ENCODE results near the gene SETMAR. TPM values are rescaled to one million over a fixed set of nuclear protein-coding genes. Genes with fewer than 3 reads are reported as not detected.

The SETMAR gene
- total and polyA plus RNA-seq, 2 donors (not counting 1 experiment from before 2014, with no cell fraction given): 4.2 to 7.6 TPM

GRCh38 chr3:4271834-4272233 lies 31.3 kb upstream of the SETMAR start:
- DNase-seq: peak; percentile 58
- Histone ChIP-seq H4K20me1 (ENCODE audit: control insufficient read depth, insufficient read depth, low read length, poor library complexity, severe bottlenecking) (no peaks in the 10 kb centered on the region), H3K9ac (ENCODE audit: low read length) (no peak overlapping the region), H3K79me2 (ENCODE audit: control insufficient read depth, insufficient read depth, low read length) (no peaks in the 10 kb centered on the region), H3K4me2 (replicated peaks; ENCODE audit: low read depth, low read length, poor library complexity, severe bottlenecking) (no peak overlapping the region), H3K27me3 (replicated peaks in 1 of 4; ENCODE audit: control extremely low read depth in 1 of 4, control insufficient read depth in 3 of 4, insufficient read depth in 4 of 4, low read length in 3 of 4) (no peaks in the 10 kb centered on the region), H3K36me3 (replicated peaks in 1 of 2; ENCODE audit: control extremely low read depth in 1 of 2, control insufficient read depth in 1 of 2, extremely low read depth in 1 of 2, insufficient read depth in 2 of 2, low read length in 1 of 2) (no peaks in the 10 kb centered on the region), H2AFZ (ENCODE audit: insufficient read depth, low read depth, low read length, poor library complexity, severe bottlenecking) (no peak overlapping the region), H3K4me1 (ENCODE audit: control insufficient read depth in 2 of 2, insufficient read depth in 2 of 2, low read length in 2 of 2) (peaks cover 14 to 20% of the 10 kb centered on the region in 2 donors), H3K27ac (ENCODE audit: low read length in 2 of 2) (no peak overlapping the region), H3K4me3 (ENCODE audit: control extremely low read depth in 1 of 5, extremely low read depth in 1 of 5, insufficient read depth in 1 of 5, low read depth in 2 of 5, low read length in 4 of 5) (no peak overlapping the region), H3K9me3 (ENCODE audit: control extremely low read depth in 1 of 3, control insufficient read depth in 2 of 3, insufficient read depth in 1 of 3, low read length in 2 of 3) (no peaks in the 10 kb centered on the region)
- intact Hi-C loops (cut with micrococcal nuclease): loop anchor here (1.0 kb wide), 1 partner anchor 1072 kb away; no protein-coding TSS in a partner anchor
- Mint-ChIP-seq H3K4me3 (peak overlapping the region; percentile 21), H3K27me3 (no peaks in the 10 kb centered on the region), H3K9me3 (ENCODE audit: insufficient read depth) (no peaks in the 10 kb centered on the region), H3K4me1 (peaks cover 25% of the 10 kb centered on the region), H3K27ac (no peak overlapping the region)
- no peak for ATAC-seq (ENCODE audit: low read depth)
- CTCF ChIA-PET: interaction anchor here (0.6 to 5.2 kb wide), 22 partner anchors 8 to 1112 kb away, joined by 3 to 116 read pairs (median 4); no protein-coding TSS in a partner anchor
- WGBS (ENCODE audit: insufficient coverage): 29% methylated on average over 1 of the region's 4 CpGs
- POLR2A ChIA-PET: no interaction called here
- TF ChIP-seq EZH2 (IDR thresholded peaks at IDR 0.05; ENCODE audit: borderline replicate concordance, insufficient read depth, low read depth, low read length, poor library complexity, severe bottlenecking) (no peak), CTCF (IDR thresholded peaks at IDR 0.05) (peak; percentile 83)

GRCh38 chr3:4279516-4280105 lies 23.6 kb upstream of the SETMAR start:
- no peaks in the 10 kb centered on the region for H3K4me1 ChIP-seq (ENCODE audit: control insufficient read depth in 2 of 2, insufficient read depth in 2 of 2, low read length in 2 of 2)
- no peak overlapping the region for H3K27ac ChIP-seq (ENCODE audit: low read length in 2 of 2)
- Mint-ChIP-seq H3K27me3 (peaks cover 3% of the 10 kb centered on the region), H3K27ac (no peak overlapping the region), H3K9me3 (ENCODE audit: insufficient read depth) (no peaks in the 10 kb centered on the region), H3K4me3 (no peak overlapping the region), H3K4me1 (no peaks in the 10 kb centered on the region)
- H3K4me2 ChIP-seq (replicated peaks; ENCODE audit: low read depth, low read length, poor library complexity, severe bottlenecking): no peak overlapping the region
- ATAC-seq (ENCODE audit: low read depth): no peak
- no peaks in the 10 kb centered on the region for H3K79me2 ChIP-seq (ENCODE audit: control insufficient read depth, insufficient read depth, low read length)
- intact Hi-C loops (cut with micrococcal nuclease): no loop called here
- WGBS (ENCODE audit: insufficient coverage): no CpG with 5 or more reads among the region's 2 CpGs
- no peaks in the 10 kb centered on the region for H3K9me3 ChIP-seq (ENCODE audit: control extremely low read depth in 1 of 3, control insufficient read depth in 2 of 3, insufficient read depth in 1 of 3, low read length in 2 of 3)
- no peaks in the 10 kb centered on the region for H3K27me3 ChIP-seq (replicated peaks in 1 of 4; ENCODE audit: control extremely low read depth in 1 of 4, control insufficient read depth in 3 of 4, insufficient read depth in 4 of 4, low read length in 3 of 4)
- H3K9ac ChIP-seq (ENCODE audit: low read length): no peak overlapping the region
- ChIA-PET POLR2A (no interaction called here), CTCF (interaction anchor here (1.0 to 3.5 kb wide), 4 partner anchors 8 to 1079 kb away, joined by 5 to 14 read pairs (median 9); no protein-coding TSS in a partner anchor)
- no peak overlapping the region for H3K4me3 ChIP-seq (ENCODE audit: control extremely low read depth in 1 of 5, extremely low read depth in 1 of 5, insufficient read depth in 1 of 5, low read depth in 2 of 5, low read length in 4 of 5)
- H4K20me1 ChIP-seq (ENCODE audit: control insufficient read depth, insufficient read depth, low read length, poor library complexity, severe bottlenecking): no peaks in the 10 kb centered on the region
- H3K36me3 ChIP-seq (replicated peaks in 1 of 2; ENCODE audit: control extremely low read depth in 1 of 2, control insufficient read depth in 1 of 2, extremely low read depth in 1 of 2, insufficient read depth in 2 of 2, low read length in 1 of 2): no peaks in the 10 kb centered on the region
- TF ChIP-seq EZH2 (IDR thresholded peaks at IDR 0.05; ENCODE audit: borderline replicate concordance, insufficient read depth, low read depth, low read length, poor library complexity, severe bottlenecking): no peak
- TF ChIP-seq CTCF (IDR thresholded peaks at IDR 0.05): no peak
- no peak overlapping the region for H2AFZ ChIP-seq (ENCODE audit: insufficient read depth, low read depth, low read length, poor library complexity, severe bottlenecking)
- no peak for DNase-seq
